Measurements from ENCODE around the gene INAFM1.

GRCh38 chr19:47270408-47270807 is 4.3 kb upstream of the INAFM1 start:
- TF ChIP-seq CTCF (IDR thresholded peaks at IDR 0.05), result no peak
- no peak for TF ChIP-seq POLR2A (IDR thresholded peaks at IDR 0.05)

Measured in thyroid gland (tissue), 4 donors.